Prostate gland (tissue), 2 donors: ENCODE data around the gene MKLN1.

ENCODE experiments used
- POLR2A ChIP-seq: fragments of 450-650 bp; IDR thresholded peaks from one replicate; pipeline ENCODE4 v1.6.1; 2016; ENCODE audit warnings: antibody characterized with exemption, mild to moderate bottlenecking
- TF ChIP-seq, protein P1 (sequence below), 4 experiments: fragments of 200-600 bp in 2 of 4; fragments of 450-650 bp in 2 of 4; sonication (generic) in 2 of 4; IDR thresholded peaks; 1 replicate in 3 of 4; 2 replicates in 1 of 4; pipeline ENCODE4 v1.5.1; 2016 to 2019; ENCODE audit warnings: antibody characterized with exemption in 4 of 4, mild to moderate bottlenecking in 2 of 4, moderate library complexity in 2 of 4

DNA sequence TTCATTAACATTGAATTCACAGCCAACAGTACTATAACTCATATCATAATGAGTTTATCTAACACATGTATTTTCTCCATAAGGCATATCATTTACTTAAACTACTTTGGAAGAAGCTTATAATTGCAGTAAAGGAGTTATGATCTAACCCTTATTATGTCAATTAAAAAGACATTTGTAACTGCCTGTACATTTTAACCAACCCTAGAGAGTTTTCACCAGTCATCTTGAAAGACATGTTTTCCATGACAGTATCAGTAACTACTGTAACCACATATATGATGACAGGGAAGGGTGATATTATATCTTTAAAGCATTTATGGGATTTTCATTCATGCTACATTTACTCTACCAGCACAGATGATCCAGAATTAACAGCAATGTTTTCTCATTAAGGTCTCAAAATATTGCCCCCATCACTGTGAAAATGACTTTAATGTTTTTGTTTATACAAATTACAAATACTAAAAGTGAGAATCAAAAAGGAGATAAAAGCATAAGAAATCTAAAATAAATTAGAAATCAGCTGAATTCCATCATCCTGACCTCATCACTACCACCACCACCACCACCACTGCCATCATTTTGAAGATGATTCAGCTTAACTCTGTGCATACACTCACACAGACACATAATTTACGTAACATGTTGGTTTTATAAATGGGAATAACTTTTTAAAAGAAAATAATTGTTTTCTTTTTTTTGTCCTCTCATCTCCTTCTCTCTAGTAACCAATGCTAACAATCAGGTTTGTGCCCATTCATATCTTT, 53.6 kb downstream of the MKLN1 start:
- TF ChIP-seq, protein P1, sequence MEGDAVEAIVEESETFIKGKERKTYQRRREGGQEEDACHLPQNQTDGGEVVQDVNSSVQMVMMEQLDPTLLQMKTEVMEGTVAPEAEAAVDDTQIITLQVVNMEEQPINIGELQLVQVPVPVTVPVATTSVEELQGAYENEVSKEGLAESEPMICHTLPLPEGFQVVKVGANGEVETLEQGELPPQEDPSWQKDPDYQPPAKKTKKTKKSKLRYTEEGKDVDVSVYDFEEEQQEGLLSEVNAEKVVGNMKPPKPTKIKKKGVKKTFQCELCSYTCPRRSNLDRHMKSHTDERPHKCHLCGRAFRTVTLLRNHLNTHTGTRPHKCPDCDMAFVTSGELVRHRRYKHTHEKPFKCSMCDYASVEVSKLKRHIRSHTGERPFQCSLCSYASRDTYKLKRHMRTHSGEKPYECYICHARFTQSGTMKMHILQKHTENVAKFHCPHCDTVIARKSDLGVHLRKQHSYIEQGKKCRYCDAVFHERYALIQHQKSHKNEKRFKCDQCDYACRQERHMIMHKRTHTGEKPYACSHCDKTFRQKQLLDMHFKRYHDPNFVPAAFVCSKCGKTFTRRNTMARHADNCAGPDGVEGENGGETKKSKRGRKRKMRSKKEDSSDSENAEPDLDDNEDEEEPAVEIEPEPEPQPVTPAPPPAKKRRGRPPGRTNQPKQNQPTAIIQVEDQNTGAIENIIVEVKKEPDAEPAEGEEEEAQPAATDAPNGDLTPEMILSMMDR (IDR thresholded peaks at IDR 0.05): no peak
- no peak for TF ChIP-seq POLR2A
